Spleen (tissue), 11 donors: ENCODE results near the gene TMEM114. TPM values are rescaled to one million over a fixed set of nuclear protein-coding genes. Genes with fewer than 3 reads are reported as not detected.

ENCODE experiments used
- DNase-seq: peaks from one replicate; pipeline ENCODE4 v3.0.0-alpha.2; 2020
- H3K27ac ChIP-seq, 8 donors: fragments of 200-600 bp; sonication (generic) in 7 of 8; 1 replicate in 4 of 8; 2 replicates in 4 of 8; pipeline versions ENCODE4 v1.5.0 to v1.8.0; 2016 to 2021; ENCODE audit warnings: inconsistent platforms in 4 of 8, mild to moderate bottlenecking in 4 of 8, moderate library complexity in 1 of 8
- H3K27me3 ChIP-seq, 7 donors: fragments of 200-600 bp; sonication (generic) in 6 of 7; replicated peaks in 1 of 7; 1 replicate in 4 of 7; 2 replicates in 3 of 7; pipeline versions ENCODE4 v1.5.0 to v1.8.0; 2016 to 2021; ENCODE audit warnings: inconsistent platforms in 3 of 7, mild to moderate bottlenecking in 1 of 7
- H3K36me3 ChIP-seq, 6 donors: fragments of 200-600 bp; sonication (generic) in 5 of 6; 1 replicate in 4 of 6; 2 replicates in 2 of 6; pipeline versions ENCODE4 v1.5.0 to v1.8.0; 2016 to 2021; ENCODE audit warnings: inconsistent platforms in 2 of 6
- H3K4me1 ChIP-seq, 6 donors: fragments of 200-600 bp; sonication (generic) in 5 of 6; 1 replicate in 3 of 6; 2 replicates in 3 of 6; pipeline versions ENCODE4 v1.5.0 to v1.8.0; 2016 to 2021; ENCODE audit warnings: inconsistent platforms in 3 of 6
- H3K4me3 ChIP-seq, 8 donors: fragments of 200-600 bp; sonication (generic) in 7 of 8; 1 replicate in 4 of 8; 2 replicates in 4 of 8; pipeline versions ENCODE4 v1.5.0 to v1.8.0; 2016 to 2021; ENCODE audit warnings: inconsistent platforms in 4 of 8, mild to moderate bottlenecking in 4 of 8, moderate library complexity in 2 of 8
- H3K9me3 ChIP-seq, 8 donors: fragments of 200-600 bp; sonication (generic) in 7 of 8; 1 replicate in 4 of 8; 2 replicates in 4 of 8; pipeline versions ENCODE4 v1.5.0 to v1.8.0; 2016 to 2021; ENCODE audit warnings: inconsistent platforms in 4 of 8
- CTCF ChIP-seq, 11 experiments: fragments of 200-600 bp in 7 of 11; fragments of 450-650 bp in 4 of 11; sonication (generic) in 4 of 11; IDR thresholded peaks in 8 of 11; conservative IDR thresholded peaks in 3 of 11; 1 replicate in 7 of 11; 2 replicates in 4 of 11; pipeline versions ENCODE4 v1.4.0 to v1.8.0; 2016 to 2021; ENCODE audit warnings: antibody characterized with exemption in 11 of 11, inconsistent platforms in 4 of 11, mild to moderate bottlenecking in 1 of 11
- POLR2A ChIP-seq, 3 donors: fragments of 450-650 bp; IDR thresholded peaks; one replicate each; pipeline ENCODE4 v1.5.1; 2017; ENCODE audit warnings: antibody characterized with exemption in 3 of 3, mild to moderate bottlenecking in 1 of 3
- POLR2AphosphoS5 ChIP-seq, 3 donors: sonication (generic); formaldehyde crosslinking; IDR thresholded peaks; one replicate each; pipeline ENCODE4 v1.5.1; 2017; ENCODE audit warnings: antibody characterized with exemption in 3 of 3
- WGBS, 5 donors: extraction: QIAGEN DNeasy Blood & Tissue Kit in 3 of 5; methylation state at CpG; one replicate each; pipeline versions ENCODE4 v1.1.5 to v1.1.7; 2013 to 2018; 5-methylcytosine and 5-hydroxymethylcytosine counted together
- intact Hi-C: fragments of 100-400 bp; cut with DNase I; formaldehyde crosslinking; loops from one replicate; pipeline ENCODE4 v1.15.0; 2023; ENCODE audit warnings: low total_unique reads
- polyA plus RNA-seq, 3 donors: library from polyadenylated mRNA; stranded (reverse); fragments of 200-250 nt; gene quantifications; one replicate each; pipeline ENCODE4 v1.2.1, GENCODE V29; 2013
- total RNA-seq, 7 donors: library from RNA; depleted of rRNA in 3 of 7; stranded (reverse); fragments of >200 nt in 3 of 7; fragmentation: NEBNext Ultra II Directional in 4 of 7; extraction: Animal tissue kit (Norgen Biotek cat#: 25700) in 4 of 7; gene quantifications; one replicate each; pipeline versions ENCODE4 v1.1.0 to v1.2.1, GENCODE V29; 2016 to 2021
- donor health status: healthy with polysubstance abuse.
- donor health status: DM: no; HTN: no; CAD: no; lungs with moderate emphysema.
- donor health status: DM: no; HTN: no; CAD: no.
- donor health status: Bipolar disorder and iron deficiency.
- donor health status: healthy.
- donor health status: DM: no; HTN: no; CAD: no.
- donor health status: DM: yes; HTN: yes; CAD: no.

Gene TMEM114
- total and polyA plus RNA-seq, 10 donors = not detected

DNA sequence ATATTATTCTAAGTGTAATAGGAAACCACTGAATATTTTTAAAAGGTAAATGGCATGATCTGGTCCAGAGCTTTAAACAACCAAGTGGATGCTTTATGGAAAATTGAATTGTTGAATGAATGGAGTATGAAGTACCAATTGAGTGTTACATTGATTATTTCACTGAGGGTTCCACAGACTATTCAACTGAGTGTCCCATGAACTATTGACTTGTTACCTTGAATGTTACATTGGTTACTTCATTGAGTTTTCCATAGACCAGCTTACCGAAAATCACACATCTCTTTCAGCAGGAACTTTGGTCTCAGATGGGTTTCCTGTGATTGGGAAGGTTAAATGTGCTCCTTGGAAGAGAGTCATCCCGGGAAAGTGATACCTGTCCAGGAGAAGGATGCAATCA lies 56.8 kb downstream of the TMEM114 start:
- Histone ChIP-seq H3K27ac (no peak overlapping the region), H3K9me3 (no peaks in the 10 kb centered on the region), H3K27me3 (peaks cover 0 to 18% (median 0%) of the 10 kb centered on the region in 7 donors), H3K36me3 (no peaks in the 10 kb centered on the region), H3K4me3 (no peak overlapping the region), H3K4me1 (no peaks in the 10 kb centered on the region)
- no peak for TF ChIP-seq POLR2AphosphoS5 (IDR thresholded peaks at IDR 0.05)
- TF ChIP-seq CTCF (IDR thresholded peaks at IDR 0.05 in 8 of 11, conservative IDR thresholded peaks at IDR 0.05 in 3 of 11) = no peak
- no peak for TF ChIP-seq POLR2A (IDR thresholded peaks at IDR 0.05)
- no peak for DNase-seq
- intact Hi-C loops = no loop called here
- 83 to 95% (median 87%) methylated on average over 2 of the region's 2 CpGs for WGBS, 5 donors

DNA sequence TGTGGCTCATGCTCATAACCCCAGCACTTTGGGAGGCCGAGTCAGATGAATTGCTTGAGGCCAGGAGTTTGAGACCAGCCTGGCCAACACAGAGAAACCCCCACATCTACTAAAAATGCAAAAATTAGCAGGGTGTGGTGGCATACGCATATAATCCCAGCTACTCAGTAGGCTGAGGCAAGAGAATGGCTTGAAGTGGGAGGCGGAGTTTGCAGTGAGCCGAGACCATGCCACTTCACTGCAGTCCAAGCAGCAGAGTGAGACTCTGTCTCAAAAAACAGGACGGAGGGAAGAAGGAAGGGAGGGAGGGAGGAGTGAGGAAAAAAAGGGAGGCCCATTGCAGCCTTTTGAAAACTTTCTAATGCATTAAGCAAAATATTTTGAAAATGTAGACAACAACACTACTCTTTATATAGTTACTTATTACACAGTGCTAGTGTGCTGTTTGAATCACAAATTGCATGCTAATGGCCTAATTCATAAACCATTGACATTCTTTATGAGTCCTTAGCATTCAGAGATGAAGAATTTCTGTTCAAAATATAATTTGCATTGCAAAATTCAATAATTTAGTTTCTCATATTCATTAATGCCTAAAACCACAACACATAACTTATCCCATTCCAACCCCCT lies 59.4 kb downstream of the TMEM114 start:
- H3K4me1 ChIP-seq = no peaks in the 10 kb centered on the region
- H3K27ac ChIP-seq = no peak overlapping the region
- intact Hi-C loops = no loop called here
- no peak for TF ChIP-seq POLR2A (IDR thresholded peaks at IDR 0.05)
- no peak for TF ChIP-seq POLR2AphosphoS5 (IDR thresholded peaks at IDR 0.05)
- no peak for TF ChIP-seq CTCF (IDR thresholded peaks at IDR 0.05 in 8 of 11, conservative IDR thresholded peaks at IDR 0.05 in 3 of 11)
- H3K36me3 ChIP-seq = no peaks in the 10 kb centered on the region
- no peak for DNase-seq
- WGBS, 5 donors = 63 to 73% (median 67%) methylated on average over 5 of the region's 5 CpGs
- peaks cover 0 to 18% (median 0%) of the 10 kb centered on the region in 7 donors for H3K27me3 ChIP-seq
- no peak overlapping the region for H3K4me3 ChIP-seq
- H3K9me3 ChIP-seq = no peaks in the 10 kb centered on the region

GRCh38 chr16:8528471-8528870 lies 61.8 kb downstream of the TMEM114 start:
- Histone ChIP-seq H3K9me3 (no peaks in the 10 kb centered on the region), H3K4me3 (no peak overlapping the region), H3K27me3 (peaks cover 0 to 23% (median 0%) of the 10 kb centered on the region in 7 donors), H3K36me3 (no peaks in the 10 kb centered on the region), H3K27ac (no peak overlapping the region), H3K4me1 (no peaks in the 10 kb centered on the region)
- TF ChIP-seq POLR2A (IDR thresholded peaks at IDR 0.05) = no peak
- TF ChIP-seq POLR2AphosphoS5 (IDR thresholded peaks at IDR 0.05) = no peak
- no peak for TF ChIP-seq CTCF (IDR thresholded peaks at IDR 0.05 in 8 of 11, conservative IDR thresholded peaks at IDR 0.05 in 3 of 11)
- intact Hi-C loops = no loop called here
- no peak for DNase-seq
- 60 to 75% (median 73%) methylated on average over 5 of the region's 5 CpGs for WGBS, 5 donors

- intact Hi-C loops = no loop called here
- Histone ChIP-seq H3K4me1 (no peaks in the 10 kb centered on the region), H3K27ac (no peak overlapping the region), H3K27me3 (peaks cover 0 to 22% (median 0%) of the 10 kb centered on the region in 7 donors), H3K9me3 (no peaks in the 10 kb centered on the region), H3K4me3 (no peak overlapping the region), H3K36me3 (no peaks in the 10 kb centered on the region)
- DNase-seq = no peak
- 83 to 94% (median 87%) methylated on average over 6 of the region's 6 CpGs for WGBS, 5 donors
- no peak for TF ChIP-seq CTCF (IDR thresholded peaks at IDR 0.05 in 8 of 11, conservative IDR thresholded peaks at IDR 0.05 in 3 of 11)
- TF ChIP-seq POLR2AphosphoS5 (IDR thresholded peaks at IDR 0.05) = no peak
- TF ChIP-seq POLR2A (IDR thresholded peaks at IDR 0.05) = no peak
Observed at GRCh38 chr16:8523932-8524331, 66.4 kb downstream of the TMEM114 start.
